HCT116 (cell line): ENCODE results near the gene TLE5. TPM values are rescaled to one million over a fixed set of nuclear protein-coding genes. Genes with fewer than 3 reads are reported as not detected.

Experiments used
- ATAC-seq: fragments of 200-7000 bp; cut with Tn5 transposase; 2 replicates; pipeline ENCODE4 v1.9.1; 2020; ENCODE audit warnings: mild to moderate bottlenecking, moderate library complexity
- BruUV-seq: library from RNA; stranded (reverse); fragments of 400-500 nt; replicated peaks from 2 replicates; lab custom pipeline; 2021; lab: Mats Ljungman, UMichigan
- CTCF ChIA-PET: fragments of 300-600 bp; sonication (Branson Sonifier 250); formaldehyde crosslinking; loops from one replicate; lab custom pipeline; 2021; ENCODE audit warnings: antibody characterized with exemption; lab: Charles Lee
- POLR2A ChIA-PET: fragments of 300-600, 350-600 bp; sonication (Branson Sonifier 250); formaldehyde crosslinking; loops from one replicate; lab custom pipeline; 2021; ENCODE audit warnings: antibody characterized with exemption; lab: Charles Lee
- RAD21 ChIA-PET, 2 experiments: fragments of 300-600 bp; sonication (Branson Sonifier 250); formaldehyde crosslinking; loops; one replicate each; lab custom pipeline; 2023; ENCODE audit warnings: low total read pairs in 2 of 2; ENCODE audit not compliant: uncharacterized antibody in 2 of 2, unreplicated experiment in 2 of 2, low non-redundant PET in 1 of 2; lab: Charles Lee
- DNase-seq: peaks from one replicate; pipeline ENCODE4 v3.0.0-alpha.2; 2010; ENCODE audit warnings: low read depth, low spot score
- H2AFZ ChIP-seq: fragments of 200-600 bp; shearing (Covaris generic), sonication (generic); 2 replicates; pipeline ENCODE4 v1.6.1; 2017; ENCODE audit warnings: low read depth, mixed run types, mixed read lengths, antibody characterized with exemption, low read length; ENCODE audit not compliant: poor library complexity, severe bottlenecking
- H3K27ac ChIP-seq: 2 replicates; pipeline ENCODE4 v1.5.1; 2012; ENCODE audit warnings: low read depth, low read length
- H3K27me3 ChIP-seq: fragments of 200-600 bp; sonication (generic); 2 replicates; pipeline ENCODE4 v1.6.1; 2016; ENCODE audit warnings: mixed run types, low read length, mixed read lengths; ENCODE audit not compliant: insufficient read depth
- H3K36me3 ChIP-seq, 2 experiments: fragments of 200-500 bp in 1 of 2; fragments of 200-600 bp in 1 of 2; sonication (Bioruptor generic) in 1 of 2; sonication (generic) in 1 of 2; 2 replicates each; pipeline versions ENCODE4 v1.5.1 to v1.6.1; 2014 to 2016; ENCODE audit warnings: low read length in 2 of 2, inconsistent platforms in 1 of 2, mixed read lengths in 1 of 2, mixed run types in 1 of 2; ENCODE audit not compliant: insufficient read depth in 2 of 2, control insufficient read depth in 1 of 2
- H3K4me1 ChIP-seq, 2 experiments: fragments of 200-600 bp in 1 of 2; sonication (generic) in 1 of 2; 2 replicates each; pipeline versions ENCODE4 v1.5.1 to v1.6.1; 2012 to 2017; ENCODE audit warnings: low read length in 2 of 2, inconsistent platforms in 1 of 2, mild to moderate bottlenecking in 1 of 2, mixed read lengths in 1 of 2, mixed run types in 1 of 2, moderate library complexity in 1 of 2; ENCODE audit not compliant: insufficient read depth in 2 of 2, control insufficient read depth in 1 of 2
- H3K4me2 ChIP-seq: fragments of 200-600 bp; sonication (generic); 2 replicates; pipeline ENCODE4 v1.6.1; 2017; ENCODE audit warnings: mixed run types, low read length, mixed read lengths
- H3K4me3 ChIP-seq, 2 experiments: fragments of 200-600 bp in 1 of 2; sonication (generic) in 1 of 2; replicated peaks in 1 of 2; 2 replicates each; pipeline ENCODE4 v1.5.1; 2011 to 2016; ENCODE audit warnings: low read length in 2 of 2, control low read depth in 1 of 2, low read depth in 1 of 2, mild to moderate bottlenecking in 1 of 2, mixed read lengths in 1 of 2, mixed run types in 1 of 2
- H3K79me2 ChIP-seq: fragments of 200-600 bp; sonication (generic); 2 replicates; pipeline ENCODE4 v1.6.1; 2017; ENCODE audit warnings: mild to moderate bottlenecking, mixed run types, low read length, moderate library complexity, mixed read lengths; ENCODE audit not compliant: insufficient read depth
- H3K9ac ChIP-seq: fragments of 200-600 bp; sonication (generic); 2 replicates; pipeline ENCODE4 v1.6.1; 2016; ENCODE audit warnings: low read length, mixed read lengths
- H3K9me2 ChIP-seq: fragments of 200-600 bp; sonication (generic), shearing (Covaris generic); 2 replicates; pipeline ENCODE4 v1.6.1; 2017; ENCODE audit warnings: mixed run types, mild to moderate bottlenecking, moderate library complexity; ENCODE audit not compliant: insufficient read depth
- H3K9me3 ChIP-seq, 2 experiments: fragments of 200-500 bp in 1 of 2; fragments of 200-600 bp in 1 of 2; sonication (Bioruptor generic) in 1 of 2; sonication (generic) in 1 of 2; 2 replicates each; pipeline ENCODE4 v1.6.1; 2014 to 2017; ENCODE audit warnings: low read length in 2 of 2, mixed read lengths in 2 of 2, inconsistent platforms in 1 of 2, low read depth in 1 of 2, mild to moderate bottlenecking in 1 of 2, mixed run types in 1 of 2, moderate library complexity in 1 of 2; ENCODE audit not compliant: control insufficient read depth in 1 of 2, insufficient read depth in 1 of 2
- H4K20me1 ChIP-seq: fragments of 200-600 bp; sonication (generic), shearing (Covaris generic); 2 replicates; pipeline ENCODE4 v1.6.1; 2017; ENCODE audit warnings: mixed run types, mild to moderate bottlenecking, moderate library complexity; ENCODE audit not compliant: insufficient read depth
- ATF3 ChIP-seq: IDR thresholded peaks from 2 replicates; pipeline ENCODE4 v1.6.1; 2012
- CBX3 ChIP-seq: IDR thresholded peaks from 2 replicates; pipeline ENCODE4 v1.6.1; 2012; ENCODE audit warnings: low read depth
- CTCF ChIP-seq, 3 experiments: fragments of 200-600 bp in 1 of 3; sonication (generic) in 1 of 3; IDR thresholded peaks in 2 of 3; conservative IDR thresholded peaks in 1 of 3; 2 replicates each; pipeline ENCODE4 v1.5.1; 2012 to 2017; ENCODE audit warnings: low read depth in 2 of 3, low read length in 2 of 3, antibody characterized with exemption in 1 of 3, borderline replicate concordance in 1 of 3, control low read depth in 1 of 3, mild to moderate bottlenecking in 1 of 3, mixed read lengths in 1 of 3, mixed run types in 1 of 3, moderate library complexity in 1 of 3; ENCODE audit not compliant: insufficient read depth in 1 of 3
- EGR1 ChIP-seq: IDR thresholded peaks from 2 replicates; pipeline ENCODE4 v1.6.1; 2012; ENCODE audit warnings: low read depth
- EZH2 ChIP-seq: fragments of 200-600 bp; sonication (generic); IDR thresholded peaks from 2 replicates; pipeline ENCODE4 v1.6.1; 2017; ENCODE audit warnings: antibody characterized with exemption, mixed run types
- FOSL1 ChIP-seq: IDR thresholded peaks from 2 replicates; pipeline ENCODE4 v1.6.1; 2012; ENCODE audit warnings: low read depth
- JUND ChIP-seq: IDR thresholded peaks from 2 replicates; pipeline ENCODE4 v1.6.1; 2012
- MAX ChIP-seq: IDR thresholded peaks from 2 replicates; pipeline ENCODE4 v1.6.1; 2012
- POLR2A ChIP-seq: IDR thresholded peaks from 2 replicates; pipeline ENCODE4 v1.7.0; 2011; ENCODE audit warnings: borderline replicate concordance; ENCODE audit not compliant: insufficient read depth, insufficient read length; ENCODE audit errors: extremely low read depth
- SIN3A ChIP-seq: IDR thresholded peaks from 2 replicates; pipeline ENCODE4 v1.6.1; 2012; ENCODE audit warnings: low read depth
- TCF7L2 ChIP-seq: IDR thresholded peaks from 2 replicates; pipeline ENCODE4 v1.7.0; 2011; ENCODE audit warnings: borderline replicate concordance, inconsistent platforms; ENCODE audit not compliant: insufficient read depth, insufficient read length; ENCODE audit errors: extremely low read depth
- ZFX ChIP-seq: fragments of 450-650 bp; IDR thresholded peaks from 2 replicates; pipeline ENCODE4 v1.6.1; 2017
- ZNF274 ChIP-seq: fragments of 200-500 bp; sonication (Bioruptor generic); IDR thresholded peaks from 2 replicates; pipeline ENCODE4 v1.6.1; 2014; ENCODE audit warnings: mild to moderate bottlenecking, low read depth, low read length, inconsistent platforms
- intact Hi-C: fragments of 100-400 bp; cut with micrococcal nuclease; formaldehyde crosslinking; loops from 2 replicates; pipeline ENCODE4 v1.10.0; 2022
- total RNA-seq: library from RNA; stranded (reverse); gene quantifications from one replicate; pipeline ENCODE4 v1.2.1, GENCODE V29; 2021; ENCODE audit not compliant: unreplicated experiment

TLE5 gene
- total RNA-seq, 1 experiment from 2014 or later, result 263 TPM

GRCh38 chr19:3025549-3025886 lies 36.8 kb downstream of the TLE5 start:
- Histone ChIP-seq H3K79me2 (no peaks in the 10 kb centered on the region), H3K9ac (no peak overlapping the region), H3K9me2 (no peaks in the 10 kb centered on the region), H4K20me1 (no peaks in the 10 kb centered on the region), H3K27ac (no peak overlapping the region), H3K4me3 (no peak overlapping the region), H2AFZ (no peak overlapping the region), H3K27me3 (no peaks in the 10 kb centered on the region), H3K36me3 (no peaks in the 10 kb centered on the region), H3K4me1 (peaks cover 0 to 18% of the 10 kb centered on the region in 2 experiments; a peak in 2 of 4 replicates), H3K9me3 (no peaks in the 10 kb centered on the region), H3K4me2 (no peak overlapping the region)
- no peak for ATAC-seq
- RAD21 ChIA-PET, result interaction anchor here in 1 of 2 experiments (0.7 kb wide), 1 partner anchor 11 kb away, joined by 4 read pairs; no protein-coding TSS in a partner anchor
- DNase-seq, result no peak
- CTCF ChIA-PET, result no interaction called here
- POLR2A ChIA-PET, result no interaction called here
- no TSS peak for BruUV-seq
- intact Hi-C loops, result no loop called here
- TF ChIP-seq EZH2 (no peak), SIN3A (no peak), JUND (no peak), CBX3 (no peak), CTCF (IDR thresholded peaks at IDR 0.05 in 2 of 3, conservative IDR thresholded peaks at IDR 0.05 in 1 of 3; ENCODE audit: borderline replicate concordance in 1 of 3, insufficient read depth in 1 of 3, low read depth in 2 of 3, low read length in 2 of 3) (no peak), ZNF274 (no peak), FOSL1 (no peak), ATF3 (no peak), POLR2A (no peak), ZFX (no peak), TCF7L2 (no peak), EGR1 (no peak), MAX (no peak)
